GM12874 (cell line): ENCODE measurements around the gene CA4.

ENCODE experiments used
- CTCF ChIP-seq: IDR thresholded peaks from 2 replicates; pipeline ENCODE4 v1.5.1; 2011; ENCODE audit warnings: low read depth, mild to moderate bottlenecking, control low read depth, low read length, moderate library complexity; ENCODE audit not compliant: insufficient read depth

CA4 gene

GRCh38 chr17:60110586-60110985 is 39.2 kb upstream of the CA4 start:
- no peak for TF ChIP-seq CTCF

GRCh38 chr17:60127068-60128064 is 22.4 kb upstream of the CA4 start:
- TF ChIP-seq CTCF, result no peak

- TF ChIP-seq CTCF, result no peak
These were observed 21.5 kb upstream of the CA4 start for GRCh38 chr17:60128171-60128859.

- TF ChIP-seq CTCF, result no peak
These were observed 20.6 kb upstream of the CA4 start for GRCh38 chr17:60129164-60129563.

GRCh38 chr17:60130466-60130865 is 19.3 kb upstream of the CA4 start:
- TF ChIP-seq CTCF, result no peak

GRCh38 chr17:60134396-60135150 is 15.2 kb upstream of the CA4 start:
- TF ChIP-seq CTCF, result no peak
